ENCODE data around the gene ALDH16A1.
A peak's percentile ranks its signal among the peaks of the same experiment; 100 is the strongest.

DNA sequence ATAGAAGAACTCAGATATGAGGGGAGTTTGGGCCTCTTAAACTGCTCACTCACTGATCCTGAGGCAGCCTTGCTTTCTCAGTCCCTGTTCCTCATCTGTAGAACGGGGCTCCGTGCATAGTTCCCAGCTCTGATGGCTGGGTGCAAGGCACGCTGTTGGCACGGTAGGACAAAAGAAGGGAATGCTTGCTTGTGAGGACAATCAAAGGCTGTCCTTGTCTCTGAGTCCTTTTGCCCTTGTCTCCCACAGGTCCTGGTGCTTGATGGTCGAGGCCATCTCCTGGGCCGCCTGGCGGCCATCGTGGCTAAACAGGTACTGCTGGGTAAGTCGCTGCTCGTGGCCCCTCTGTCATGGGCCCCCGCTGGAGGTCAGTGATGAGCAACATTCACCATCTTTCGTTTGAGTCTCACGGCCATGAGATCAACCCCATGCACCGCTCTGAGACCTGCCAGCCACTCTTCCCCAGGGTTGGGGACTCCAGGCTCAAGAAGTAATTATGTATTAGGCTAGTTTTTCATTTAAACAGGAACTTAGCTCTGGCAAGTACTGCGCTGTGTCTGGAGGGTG, 36.7 kb downstream of the ALDH16A1 start:
- TF ChIP-seq POLR2A (IDR thresholded peaks at IDR 0.05; ENCODE audit: low read depth, low read length): no peak; the same call in 1 of the 2 replicates
- TF ChIP-seq TAF1 (IDR thresholded peaks at IDR 0.05; ENCODE audit: low read depth, low read length): 0 out of 2 replicates have a peak, but pooled peaks have one; percentile 9
- peak; percentile 75 for TF ChIP-seq POLR2AphosphoS5 (IDR thresholded peaks at IDR 0.05; ENCODE audit: low read depth, low read length)
